ENCODE results near the gene CCDC134. TPM values are rescaled to one million over a fixed set of nuclear protein-coding genes. Genes with fewer than 3 reads are reported as not detected.
"Not testable (repeated sequence)": the region's sequence is repeated elsewhere in the genome, so short reads cannot be mapped to it uniquely, and the experiment has no call there.

CCDC134 gene
- total and polyA plus RNA-seq, 2 donors (not counting 3 experiments of a cell fraction or from before 2014, with no cell fraction given), result 4.5 to 8.4 TPM

DNA sequence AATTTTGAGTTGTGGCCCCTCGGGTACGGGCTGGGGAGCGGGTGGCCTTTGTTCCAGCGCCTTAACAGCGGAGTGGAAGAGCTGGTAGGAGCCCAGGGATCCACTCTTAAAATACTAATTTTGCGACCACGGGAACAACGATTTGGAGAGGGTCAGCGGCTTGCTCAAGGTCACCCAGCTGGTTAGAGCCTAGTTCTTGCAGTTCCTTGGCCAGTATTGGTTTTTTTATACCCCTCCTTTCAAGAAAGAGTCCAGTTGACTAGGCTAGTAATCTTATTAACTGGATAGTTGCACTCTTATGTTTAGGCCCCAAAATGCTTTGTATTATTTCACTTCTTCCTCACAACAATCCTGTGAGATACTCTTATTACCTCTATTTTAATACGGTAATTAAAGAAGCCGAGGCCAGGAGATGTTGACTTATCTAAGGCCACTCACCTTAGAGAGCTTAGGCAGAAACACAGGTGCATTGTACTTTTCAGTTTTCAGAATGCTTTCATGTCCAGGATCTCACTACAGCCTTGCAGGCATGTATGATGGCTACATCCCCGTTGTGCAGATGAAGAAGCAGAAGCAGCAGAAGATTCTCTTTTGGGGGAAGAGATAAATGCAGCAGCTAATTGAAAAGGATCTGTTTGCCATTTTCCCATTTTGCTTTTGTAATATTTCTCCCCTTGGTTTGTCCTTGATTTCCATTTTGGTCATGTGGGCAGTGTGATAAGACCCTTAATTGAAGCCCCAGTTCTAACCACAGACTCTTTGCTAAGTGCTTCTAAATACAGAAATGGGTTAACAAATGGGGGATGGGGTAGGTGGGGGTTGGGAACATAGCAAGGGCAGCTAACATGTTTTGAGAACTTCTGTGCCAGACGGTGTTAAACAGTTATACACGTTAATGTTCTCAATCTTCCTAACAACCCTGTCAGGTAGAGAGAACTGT lies 33.8 kb downstream of the CCDC134 start:
- Histone ChIP-seq H3K4me2 (ENCODE audit: insufficient read depth, low read length) (peak overlapping the region; percentile 97), H3K27me3 (ENCODE audit: control insufficient read depth in 2 of 2, insufficient read depth in 2 of 2, low read length in 2 of 2) (no peaks in the 10 kb centered on the region), H3K79me2 (ENCODE audit: control insufficient read depth, insufficient read depth, low read length) (peaks cover 54% of the 10 kb centered on the region), H3K9me1 (replicated peaks; ENCODE audit: control insufficient read depth, extremely low read depth, insufficient read depth, low read length) (no peaks in the 10 kb centered on the region), H4K20me1 (replicated peaks; ENCODE audit: control insufficient read depth, extremely low read depth, insufficient read depth, low read length) (no peaks in the 10 kb centered on the region), H2AFZ (ENCODE audit: low read depth, low read length) (no peak overlapping the region), H3K36me3 (ENCODE audit: control insufficient read depth in 2 of 2, extremely low read depth in 1 of 2, insufficient read depth in 2 of 2, low read length in 2 of 2) (peaks cover 3 to 8% of the 10 kb centered on the region in 2 experiments), H3K4me3 (replicated peaks in 1 of 3; ENCODE audit: insufficient read depth in 1 of 3, low read depth in 1 of 3, low read length in 3 of 3) (peak overlapping the region; percentile 59 to 81 (median 75)), H3K4me1 (ENCODE audit: control insufficient read depth, extremely low read depth, insufficient read depth, low read length) (peaks cover 16% of the 10 kb centered on the region), H3K27ac (ENCODE audit: insufficient read depth, low read depth, low read length) (peak overlapping the region; percentile 56), H3K9me3 (replicated peaks; ENCODE audit: control insufficient read depth, insufficient read depth, low read length) (no peaks in the 10 kb centered on the region), H3K9ac (replicated peaks; ENCODE audit: extremely low read depth, insufficient read depth, low read length) (peak overlapping the region; percentile 77)
- intact Hi-C loops (cut with micrococcal nuclease) (no loop called here), dilution Hi-C loops (cut with MboI; ENCODE audit: extremely low pct_ligation_motif_present, low sequenced_read_pairs) (no loop called here)
- ChIA-PET POLR2A (no interaction called here), CTCF (interaction anchor here (1.3 to 1.9 kb wide), 3 partner anchors 12 to 137 kb away, joined by 3 to 8 read pairs (median 5); no protein-coding TSS in a partner anchor)
- FAIRE-seq, result peak; percentile 66
- BruUV-seq (replicated peaks), result TSS peak; percentile 63
- TF ChIP-seq GATA2 (IDR thresholded peaks at IDR 0.05; ENCODE audit: insufficient read depth, insufficient read length, low read depth, low read length) (no peak), MYC (IDR thresholded peaks at IDR 0.05; ENCODE audit: low read depth, low read length) (no peak), POLR2A (IDR thresholded peaks at IDR 0.05; ENCODE audit: low read depth, low read length) (no peak), POLR2AphosphoS5 (IDR thresholded peaks at IDR 0.05; ENCODE audit: insufficient read depth, low read depth, low read length) (no peak), FOS (IDR thresholded peaks at IDR 0.05; ENCODE audit: borderline replicate concordance, insufficient read depth, low read length) (no peak), EZH2 (IDR thresholded peaks at IDR 0.05; ENCODE audit: borderline replicate concordance, low read depth, low read length, severe bottlenecking) (no peak), JUN (IDR thresholded peaks at IDR 0.05; ENCODE audit: borderline replicate concordance, insufficient read depth, insufficient read length, low read depth) (no peak)
- TF ChIP-seq, protein P1, sequence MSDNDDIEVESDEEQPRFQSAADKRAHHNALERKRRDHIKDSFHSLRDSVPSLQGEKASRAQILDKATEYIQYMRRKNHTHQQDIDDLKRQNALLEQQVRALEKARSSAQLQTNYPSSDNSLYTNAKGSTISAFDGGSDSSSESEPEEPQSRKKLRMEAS (IDR thresholded peaks at IDR 0.05; ENCODE audit: insufficient read depth, insufficient read length), result no peak
- TF ChIP-seq, protein P2, sequence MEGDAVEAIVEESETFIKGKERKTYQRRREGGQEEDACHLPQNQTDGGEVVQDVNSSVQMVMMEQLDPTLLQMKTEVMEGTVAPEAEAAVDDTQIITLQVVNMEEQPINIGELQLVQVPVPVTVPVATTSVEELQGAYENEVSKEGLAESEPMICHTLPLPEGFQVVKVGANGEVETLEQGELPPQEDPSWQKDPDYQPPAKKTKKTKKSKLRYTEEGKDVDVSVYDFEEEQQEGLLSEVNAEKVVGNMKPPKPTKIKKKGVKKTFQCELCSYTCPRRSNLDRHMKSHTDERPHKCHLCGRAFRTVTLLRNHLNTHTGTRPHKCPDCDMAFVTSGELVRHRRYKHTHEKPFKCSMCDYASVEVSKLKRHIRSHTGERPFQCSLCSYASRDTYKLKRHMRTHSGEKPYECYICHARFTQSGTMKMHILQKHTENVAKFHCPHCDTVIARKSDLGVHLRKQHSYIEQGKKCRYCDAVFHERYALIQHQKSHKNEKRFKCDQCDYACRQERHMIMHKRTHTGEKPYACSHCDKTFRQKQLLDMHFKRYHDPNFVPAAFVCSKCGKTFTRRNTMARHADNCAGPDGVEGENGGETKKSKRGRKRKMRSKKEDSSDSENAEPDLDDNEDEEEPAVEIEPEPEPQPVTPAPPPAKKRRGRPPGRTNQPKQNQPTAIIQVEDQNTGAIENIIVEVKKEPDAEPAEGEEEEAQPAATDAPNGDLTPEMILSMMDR (IDR thresholded peaks at IDR 0.05; ENCODE audit: extremely low read depth in 1 of 2, insufficient read depth in 1 of 2, low read depth in 1 of 2, low read length in 2 of 2), result no peak
- peak; percentile 15 for DNase-seq (ENCODE audit: low read depth, low spot score)

DNA sequence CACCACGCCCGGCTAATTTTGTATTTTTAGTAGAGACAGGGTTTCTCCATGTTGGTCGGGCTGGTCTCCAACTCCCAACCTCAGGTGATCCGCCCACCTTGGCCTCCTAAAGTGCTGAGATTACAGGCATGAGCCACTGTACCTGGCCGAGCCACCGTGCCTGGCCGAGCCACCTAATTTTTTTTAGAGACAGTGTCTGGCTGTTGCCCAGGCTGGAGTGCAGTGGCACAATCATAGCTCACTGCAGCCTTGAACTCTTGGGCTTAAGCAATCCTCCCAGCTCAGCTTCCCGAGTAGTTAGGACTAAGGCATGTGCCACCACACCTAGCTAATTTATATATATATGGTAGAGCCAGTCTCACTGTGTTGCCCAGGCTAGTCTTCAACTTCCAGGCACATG lies 35.0 kb downstream of the CCDC134 start:
- H3K79me2 ChIP-seq (ENCODE audit: control insufficient read depth, insufficient read depth, low read length), result peaks cover 63% of the 10 kb centered on the region
- H3K36me3 ChIP-seq (ENCODE audit: control insufficient read depth in 2 of 2, extremely low read depth in 1 of 2, insufficient read depth in 2 of 2, low read length in 2 of 2); H3K9ac ChIP-seq (replicated peaks; ENCODE audit: extremely low read depth, insufficient read depth, low read length); H3K4me3 ChIP-seq (replicated peaks in 1 of 3; ENCODE audit: insufficient read depth in 1 of 3, low read depth in 1 of 3, low read length in 3 of 3); POLR2A ChIA-PET; H3K4me2 ChIP-seq (ENCODE audit: insufficient read depth, low read length); dilution Hi-C loops (cut with MboI; ENCODE audit: extremely low pct_ligation_motif_present, low sequenced_read_pairs); H3K27me3 ChIP-seq (ENCODE audit: control insufficient read depth in 2 of 2, insufficient read depth in 2 of 2, low read length in 2 of 2); BruUV-seq (replicated peaks); H2AFZ ChIP-seq (ENCODE audit: low read depth, low read length); H3K9me3 ChIP-seq (replicated peaks; ENCODE audit: control insufficient read depth, insufficient read depth, low read length); intact Hi-C loops (cut with micrococcal nuclease); FAIRE-seq; DNase-seq (ENCODE audit: low read depth, low spot score); H3K27ac ChIP-seq (ENCODE audit: insufficient read depth, low read depth, low read length); H3K9me1 ChIP-seq (replicated peaks; ENCODE audit: control insufficient read depth, extremely low read depth, insufficient read depth, low read length); H4K20me1 ChIP-seq (replicated peaks; ENCODE audit: control insufficient read depth, extremely low read depth, insufficient read depth, low read length); CTCF ChIA-PET: not testable (repeated sequence)
- H3K4me1 ChIP-seq (ENCODE audit: control insufficient read depth, extremely low read depth, insufficient read depth, low read length), result peaks cover 16% of the 10 kb centered on the region
